Measurements from ENCODE around the gene CD83. TPM values are rescaled to one million over a fixed set of nuclear protein-coding genes. Genes with fewer than 3 reads are reported as not detected.

CD83 gene
- total and polyA plus RNA-seq, 9 of the 15 experiments (the other 6 are each of a cell fraction or from before 2014, with no cell fraction given): 2.5 to 4.1 (median 3.4) TPM

- intact Hi-C loops (cut with micrococcal nuclease): loop anchor here (5.0 kb wide), 1 partner anchor 731 kb away; no protein-coding TSS in a partner anchor
- ChIA-PET CTCF (ENCODE audit: low intra/inter-chr PET ratio) (no interaction called here), POLR2A (interaction anchor here (1.3 to 1.6 kb wide), 2 partner anchors 13 to 29 kb away, joined by 4 read pairs; no protein-coding TSS in a partner anchor)
- H3K4me2 ChIP-seq (ENCODE audit: insufficient read depth, low read length): no peak overlapping the region
- no peak overlapping the region for H2AFZ ChIP-seq (ENCODE audit: low read depth, low read length)
- whole genome bisulfite sequencing (ENCODE audit: insufficient coverage, low coverage, missing lambda C conversion rate): 50% methylated on average over 19 of the region's 19 CpGs
- H3K4me1 ChIP-seq (replicated peaks in 1 of 2; ENCODE audit: control insufficient read depth in 2 of 2, insufficient read depth in 2 of 2, low read length in 2 of 2): no peaks in the 10 kb centered on the region
- in situ Hi-C loops (cut with MboI): loop anchor here (5.0 kb wide), 1 partner anchor 266 kb away; no protein-coding TSS in a partner anchor
- H3K27me3 ChIP-seq (ENCODE audit: control insufficient read depth in 2 of 2, insufficient read depth in 2 of 2, low read length in 2 of 2): no peaks in the 10 kb centered on the region
- H3K27ac ChIP-seq (ENCODE audit: extremely low read depth, low read depth, low read length): no peak overlapping the region
- H3K79me2 ChIP-seq (ENCODE audit: control insufficient read depth, insufficient read depth, low read length): no peaks in the 10 kb centered on the region
- ATAC-seq: no peak
- H3K36me3 ChIP-seq (ENCODE audit: control insufficient read depth, insufficient read depth, low read length): no peaks in the 10 kb centered on the region
- H3K9ac ChIP-seq (ENCODE audit: insufficient read depth in 1 of 2, low read depth in 2 of 2, low read length in 2 of 2): no peak overlapping the region
- H4K20me1 ChIP-seq (replicated peaks; ENCODE audit: control insufficient read depth, insufficient read depth, low read length): no peaks in the 10 kb centered on the region
- no peaks in the 10 kb centered on the region for H3K9me3 ChIP-seq (replicated peaks; ENCODE audit: control insufficient read depth, insufficient read depth, low read depth, low read length)
- H3K4me3 ChIP-seq: no peak overlapping the region
- no peak for FAIRE-seq
- BruUV-seq (replicated peaks): no TSS peak
- H3K9me1 ChIP-seq (ENCODE audit: control insufficient read depth, insufficient read depth, low read length): no peaks in the 10 kb centered on the region
- no peak for DNase-seq (ENCODE audit: extremely low read depth in 1 of 4, low spot score in 3 of 4)
- TF ChIP-seq PML (IDR thresholded peaks at IDR 0.05; ENCODE audit: low read length) (no peak), PBX2 (CRISPR knock-in tag; IDR thresholded peaks at IDR 0.05; ENCODE audit: low read depth) (no peak), PBX2 (tag; conservative IDR thresholded peaks at IDR 0.05; ENCODE audit: low read depth) (no peak), ZNF561 (CRISPR knock-in tag; conservative IDR thresholded peaks at IDR 0.05) (no peak), RBFOX2 (IDR thresholded peaks at IDR 0.05; ENCODE audit: low read depth, low read length) (no peak), GTF3C2 (IDR thresholded peaks at IDR 0.05; ENCODE audit: borderline replicate concordance, extremely low read depth, insufficient read length) (no peak), SRSF9 (IDR thresholded peaks at IDR 0.05; ENCODE audit: borderline replicate concordance, low read depth, low read length) (no peak), ZNF143 (CRISPR knock-in tag; IDR thresholded peaks at IDR 0.05) (no peak), SMAD2 (IDR thresholded peaks at IDR 0.05; ENCODE audit: low read depth, low read length) (no peak), EP300 (IDR thresholded peaks at IDR 0.05; ENCODE audit: low read length) (no peak), DEAF1 (CRISPR knock-in tag; IDR thresholded peaks at IDR 0.05) (no peak), CTCF (IDR thresholded peaks at IDR 0.05 in 2 of 3, conservative IDR thresholded peaks at IDR 0.05 in 1 of 3; ENCODE audit: insufficient read depth in 2 of 3, low read depth in 1 of 3, low read length in 3 of 3) (no peak), HDAC8 (tag; IDR thresholded peaks at IDR 0.05) (no peak)
These were observed 48.9 kb upstream of the CD83 start for GRCh38 chr6:14068623-14069022.

Measured in K562 (cell line).